HG03354 (cell line): Measurements from ENCODE around the gene ZNF133.
"Not testable (repeated sequence)": the region's sequence is repeated elsewhere in the genome, so short reads cannot be mapped to it uniquely, and the experiment has no call there.

Experiments
- ATAC-seq: cut with Tn5 transposase; IDR thresholded peaks from one replicate; pipeline ENCODE4 v1.9.1; 2021; ENCODE audit warnings: mild to moderate bottlenecking; ENCODE audit not compliant: unreplicated experiment, poor library complexity, severe bottlenecking

The ZNF133 gene

DNA sequence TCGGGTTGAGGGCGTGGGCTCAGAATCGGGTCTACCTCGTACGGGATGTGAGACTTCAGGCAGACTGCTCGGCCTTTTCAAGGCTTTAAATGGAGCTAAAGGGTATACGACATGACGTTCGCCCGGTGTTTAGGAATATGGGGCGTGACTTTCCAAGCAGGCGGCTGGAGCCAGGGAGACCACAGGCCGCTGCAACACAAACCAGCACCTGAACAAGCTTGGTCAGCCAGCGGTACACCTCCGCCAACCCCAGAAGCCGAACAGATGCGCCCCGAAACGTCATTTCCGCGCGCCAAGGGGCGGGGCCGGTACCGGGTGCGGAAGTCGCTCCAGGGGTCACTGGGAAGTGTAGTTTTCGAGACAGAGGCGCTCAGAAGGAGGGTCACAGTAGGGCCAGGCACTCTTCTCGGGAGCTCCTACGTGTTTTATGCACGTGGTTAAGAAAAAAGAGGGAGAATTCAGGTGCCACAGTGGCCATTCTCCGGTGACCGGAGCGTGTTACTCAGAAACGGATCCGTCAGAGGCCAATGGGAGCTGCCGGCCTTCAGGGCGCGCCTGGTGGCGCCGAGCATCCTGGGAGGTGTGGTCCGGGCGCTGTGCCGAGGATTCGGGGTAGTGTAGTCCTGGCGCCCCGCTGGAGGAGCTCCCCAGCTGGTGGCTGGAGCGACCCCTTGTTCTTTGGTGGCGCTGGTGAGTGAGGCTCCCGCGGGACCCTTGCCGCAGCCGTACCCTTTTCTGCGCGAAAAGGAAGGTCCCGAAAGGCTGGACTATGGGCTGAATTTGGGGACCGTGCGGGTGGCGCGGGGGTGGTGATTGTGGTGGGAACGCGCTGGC is at the start of gene ZNF133:
ZNF133 (plus strand) TSS at position 613 of the 834 bp plus-strand sequence. CDS start 17,160 bp downstream, outside the sequence.
- ATAC-seq, result peak; percentile 97

- ATAC-seq, result no peak
Measured at GRCh38 chr20:18240997-18241396, 47.3 kb upstream of the ZNF133 start.

GRCh38 chr20:18243802-18244201 is 44.5 kb upstream of the ZNF133 start:
- no peak for ATAC-seq

DNA sequence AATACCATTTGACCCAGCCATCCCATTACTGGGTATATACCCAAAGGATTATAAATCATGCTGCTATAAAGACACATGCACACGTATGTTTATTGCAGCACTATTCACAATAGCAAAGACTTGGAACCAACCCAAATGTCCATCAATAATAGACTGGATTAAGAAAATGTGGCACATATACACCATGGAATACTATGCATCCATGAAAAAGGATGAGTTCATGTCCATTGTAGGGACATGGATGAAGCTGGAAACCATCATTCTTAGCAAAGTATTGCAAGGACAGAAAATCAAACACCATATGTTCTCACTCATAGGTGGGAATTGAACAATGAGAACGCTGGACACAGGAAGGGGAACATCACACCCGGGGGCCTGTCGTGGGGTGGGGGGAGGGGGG is 39.8 kb upstream of the ZNF133 start:
- ATAC-seq, result not testable (repeated sequence)

DNA sequence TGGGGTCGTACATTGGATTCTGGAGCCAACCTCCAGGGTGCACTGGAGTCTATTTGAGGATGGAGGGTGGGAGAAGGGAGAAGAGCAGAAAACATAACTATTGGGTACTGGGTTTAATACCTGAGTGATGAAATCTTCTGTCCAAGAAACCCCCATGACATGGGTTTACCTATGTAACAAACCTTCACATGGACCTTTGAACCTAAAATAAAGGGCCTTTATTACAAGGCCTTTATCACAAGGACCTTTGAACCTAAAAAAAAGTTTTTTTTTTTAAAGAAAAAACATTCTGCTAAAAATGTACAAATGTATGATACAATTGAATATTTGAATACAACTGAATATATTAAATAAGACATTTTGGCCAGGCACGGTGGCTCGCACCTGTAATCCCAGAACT is 38.1 kb upstream of the ZNF133 start:
- no peak for ATAC-seq

DNA sequence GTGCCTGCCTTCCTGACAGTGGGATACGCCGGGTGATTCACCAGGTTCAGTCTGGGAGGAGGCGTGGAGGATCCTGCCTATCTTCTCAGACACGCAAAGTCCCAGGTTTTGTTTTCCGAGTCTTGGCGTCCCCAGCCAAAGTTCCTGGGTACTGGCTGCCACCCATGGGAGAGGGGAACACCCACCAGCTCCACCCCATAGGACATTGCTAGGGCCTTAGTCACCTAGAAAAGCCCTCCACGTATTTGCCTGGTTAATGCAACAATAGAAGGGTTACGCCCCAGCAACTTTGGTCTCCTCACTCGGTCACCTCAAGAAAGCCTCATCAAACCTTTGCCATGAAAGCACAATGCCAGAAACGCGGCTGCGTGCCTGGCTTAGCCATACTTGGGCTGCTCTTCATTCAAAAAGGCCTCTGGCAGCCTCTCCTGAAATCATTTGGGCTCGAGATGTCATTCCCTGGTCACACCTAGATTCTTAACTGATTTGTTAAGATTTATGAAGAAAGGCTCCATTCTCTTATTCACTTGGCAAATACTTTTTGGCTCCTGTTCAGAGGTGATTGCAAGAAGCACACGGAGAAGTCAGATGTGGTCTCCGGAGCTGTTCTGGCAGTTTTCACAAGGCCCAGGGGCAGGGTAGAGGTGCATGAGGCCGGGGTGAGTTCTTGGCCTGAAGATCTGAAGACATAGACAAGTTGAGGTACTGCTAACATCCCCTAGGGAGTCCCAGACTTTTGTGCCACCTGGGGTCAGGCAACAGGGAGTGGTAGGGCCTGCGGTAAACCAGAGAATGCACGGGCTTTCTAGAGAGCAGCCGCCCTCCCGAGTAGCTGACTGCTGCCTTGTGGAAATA is 35.5 kb upstream of the ZNF133 start:
- no peak for ATAC-seq

- no peak for ATAC-seq
Measured at GRCh38 chr20:18254615-18255014, 33.7 kb upstream of the ZNF133 start.

GRCh38 chr20:18255526-18255925 is 32.8 kb upstream of the ZNF133 start:
- no peak for ATAC-seq

GRCh38 chr20:18256440-18257090 is 31.8 kb upstream of the ZNF133 start:
- ATAC-seq, result no peak

- no peak for ATAC-seq
Measured at GRCh38 chr20:18258126-18258860, 30.0 kb upstream of the ZNF133 start.

DNA sequence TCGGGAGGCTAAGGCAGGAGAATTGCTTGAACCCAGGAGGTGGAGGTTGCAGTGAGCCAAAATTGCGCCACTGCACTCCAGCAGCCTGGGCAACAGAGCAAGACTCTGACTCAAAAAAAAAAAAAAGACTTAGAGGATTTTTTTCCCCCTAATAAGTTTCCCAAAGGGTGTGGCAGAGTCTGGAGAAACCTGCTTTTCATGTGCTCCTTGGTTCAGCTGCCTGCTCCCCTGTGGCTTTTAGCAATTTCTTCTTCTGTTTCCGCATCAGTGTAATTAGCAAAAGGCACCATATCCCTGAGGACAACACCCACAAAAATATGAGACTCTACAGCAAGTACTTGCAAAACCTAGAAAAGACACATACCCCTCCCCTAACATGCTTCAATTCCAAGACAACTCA is 28.6 kb upstream of the ZNF133 start:
- ATAC-seq, result no peak

GRCh38 chr20:18263723-18264122 is 24.6 kb upstream of the ZNF133 start:
- ATAC-seq, result no peak

- ATAC-seq, result no peak
Measured at GRCh38 chr20:18265441-18265840, 22.9 kb upstream of the ZNF133 start.

GRCh38 chr20:18266282-18266681 is 22.0 kb upstream of the ZNF133 start:
- no peak for ATAC-seq

DNA sequence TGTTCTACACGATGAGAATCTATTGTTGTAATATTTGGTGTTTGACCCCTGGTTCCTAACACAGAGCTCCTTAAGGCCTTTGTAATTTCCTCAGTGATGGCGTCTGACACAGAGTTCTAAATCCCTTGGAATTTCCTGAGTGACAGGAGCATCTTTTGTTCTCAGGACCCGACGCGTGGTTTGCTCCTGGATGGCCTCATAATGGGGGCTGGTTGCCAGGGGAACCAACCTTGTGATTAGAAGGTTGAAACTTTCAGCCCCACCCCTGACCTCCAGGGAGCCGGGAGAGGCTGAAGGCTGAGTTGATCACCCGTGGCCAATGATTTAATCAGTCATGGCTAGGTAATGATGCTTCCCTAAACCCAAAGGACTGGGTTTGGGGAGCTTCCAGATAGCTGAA is 20.5 kb upstream of the ZNF133 start:
- ATAC-seq, result no peak

- ATAC-seq, result no peak
Measured at GRCh38 chr20:18271160-18271559, 17.2 kb upstream of the ZNF133 start.

DNA sequence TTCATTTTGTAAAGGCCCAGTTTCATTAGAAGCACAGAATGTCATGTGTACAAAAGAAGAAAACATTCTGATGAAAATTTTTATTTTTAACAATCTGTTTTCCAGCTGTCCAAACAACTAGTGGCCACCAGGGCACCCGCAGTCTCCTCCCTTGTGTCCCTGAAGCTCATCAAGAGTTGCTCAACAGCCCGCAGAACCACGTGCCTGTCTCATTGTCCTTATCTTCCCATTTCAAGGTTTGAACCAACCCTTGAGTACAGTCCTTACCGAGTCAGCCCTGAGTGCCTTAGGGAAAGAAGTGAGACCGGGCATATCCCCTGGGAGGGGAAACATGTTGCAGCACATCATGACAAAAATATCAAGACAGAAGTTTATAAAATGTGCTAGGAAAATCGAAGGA is 15.9 kb upstream of the ZNF133 start:
- no peak for ATAC-seq

- ATAC-seq, result no peak
Measured at GRCh38 chr20:18273738-18274137, 14.6 kb upstream of the ZNF133 start.

DNA sequence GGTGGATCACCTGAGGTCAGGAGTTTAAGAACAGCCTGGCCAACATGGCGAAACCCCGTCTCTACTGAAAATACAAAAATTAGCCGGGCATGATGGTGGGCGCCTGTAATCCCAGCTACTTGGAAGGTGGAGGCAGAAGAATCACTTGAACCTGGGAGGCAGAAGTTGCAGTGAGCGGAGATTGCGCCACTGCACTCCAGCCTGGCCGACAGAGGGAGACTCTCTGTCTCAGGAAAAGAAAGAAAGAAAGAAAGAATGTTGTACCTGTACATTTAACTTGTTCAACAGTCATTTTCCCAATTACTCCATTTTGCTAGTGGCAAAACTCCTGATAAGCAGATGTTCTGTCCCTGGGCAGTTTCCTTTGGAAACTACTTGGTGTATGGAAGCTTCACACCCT is 12.4 kb upstream of the ZNF133 start:
- ATAC-seq, result not testable (repeated sequence)

GRCh38 chr20:18276821-18277220 is 11.5 kb upstream of the ZNF133 start:
- no peak for ATAC-seq
